PC-9 (cell line): Measurements from ENCODE around the gene ZBTB4. TPM values are rescaled to one million over a fixed set of nuclear protein-coding genes. Genes with fewer than 3 reads are reported as not detected.
A peak's percentile ranks its signal among the peaks of the same experiment; 100 is the strongest.

Source experiments
- BruUV-seq: library from RNA; stranded (reverse); fragments of 400-500 nt; replicated peaks from 2 replicates; lab custom pipeline; 2021; lab: Mats Ljungman, UMichigan
- CTCF ChIA-PET: fragments of 300-600 bp; sonication (Branson Sonifier 250); formaldehyde crosslinking; loops from one replicate; lab custom pipeline; 2022; ENCODE audit warnings: antibody characterized with exemption; lab: Charles Lee
- POLR2A ChIA-PET: fragments of 300-600 bp; sonication (Branson Sonifier 250); formaldehyde crosslinking; loops from one replicate; lab custom pipeline; 2022; ENCODE audit warnings: antibody characterized with exemption; ENCODE audit not compliant: unreplicated experiment; lab: Charles Lee
- DNase-seq, 2 experiments: peaks; one replicate each; pipeline versions ENCODE4 v3.0.0 to v3.0.0-alpha.2; 2015 to 2022; ENCODE audit warnings: mixed read lengths in 1 of 2
- H2AFZ ChIP-seq: fragments of 200-600 bp; sonication (generic); 2 replicates; pipeline ENCODE4 v1.8.1; 2017; ENCODE audit warnings: antibody characterized with exemption
- H3F3A ChIP-seq: fragments of 200-600 bp; sonication (generic); 2 replicates; pipeline ENCODE4 v1.8.1; 2017; ENCODE audit warnings: antibody characterized with exemption, mild to moderate bottlenecking, low read depth; ENCODE audit not compliant: insufficient read depth
- H3K27ac ChIP-seq: fragments of 200-600 bp; sonication (generic); 2 replicates; pipeline ENCODE4 v1.6.1; 2016; ENCODE audit warnings: mixed run types
- H3K27me3 ChIP-seq: fragments of 200-600 bp; sonication (generic); 2 replicates; pipeline ENCODE4 v1.6.1; 2016; ENCODE audit warnings: low read depth, mixed run types; ENCODE audit not compliant: insufficient read depth
- H3K36me3 ChIP-seq: fragments of 200-600 bp; sonication (generic); 2 replicates; pipeline ENCODE4 v1.6.1; 2016; ENCODE audit warnings: low read depth, mixed run types
- H3K4me1 ChIP-seq: fragments of 200-600 bp; sonication (generic); replicated peaks from 2 replicates; pipeline ENCODE4 v1.6.1; 2016; ENCODE audit warnings: mixed run types; ENCODE audit not compliant: insufficient read depth
- H3K4me2 ChIP-seq: fragments of 200-600 bp; sonication (generic); 2 replicates; pipeline ENCODE4 v1.6.1; 2017; ENCODE audit warnings: mixed run types
- H3K4me3 ChIP-seq: fragments of 200-600 bp; sonication (generic); 2 replicates; pipeline ENCODE4 v1.6.1; 2016; ENCODE audit warnings: mixed run types
- H3K79me2 ChIP-seq: fragments of 200-600 bp; sonication (generic); 2 replicates; pipeline ENCODE4 v1.6.1; 2017; ENCODE audit warnings: low read depth, mixed run types
- H3K9me2 ChIP-seq: fragments of 200-600 bp; sonication (generic); 2 replicates; pipeline ENCODE4 v1.8.1; 2017; ENCODE audit warnings: mild to moderate bottlenecking; ENCODE audit not compliant: insufficient read depth
- H3K9me3 ChIP-seq: fragments of 200-600 bp; sonication (generic); 2 replicates; pipeline ENCODE4 v1.8.1; 2016; ENCODE audit warnings: low read depth; ENCODE audit not compliant: insufficient read depth
- H4K20me1 ChIP-seq: fragments of 200-600 bp; sonication (generic); 2 replicates; pipeline ENCODE4 v1.8.1; 2017; ENCODE audit not compliant: insufficient read depth
- CTCF ChIP-seq: fragments of 200-600 bp; sonication (generic); conservative IDR thresholded peaks from 2 replicates; pipeline ENCODE4 v1.6.1; 2017; ENCODE audit warnings: mixed run types, antibody characterized with exemption, mild to moderate bottlenecking, moderate library complexity
- EZH2 ChIP-seq: fragments of 200-600 bp; sonication (generic); IDR thresholded peaks from 2 replicates; pipeline ENCODE4 v1.8.0; 2017; ENCODE audit warnings: antibody characterized with exemption, low read depth
- intact Hi-C: fragments of 100-400 bp; cut with micrococcal nuclease; formaldehyde crosslinking; loops from one replicate; pipeline ENCODE4 v1.10.0; 2022; ENCODE audit not compliant: unreplicated experiment
- total RNA-seq: library from RNA; stranded (reverse); gene quantifications from 2 replicates; pipeline ENCODE4 v1.2.3, GENCODE V29; 2021

ZBTB4 gene
- total RNA-seq, 1 experiment from 2014 or later = 54.0 TPM

- no peaks in the 10 kb centered on the region for H4K20me1 ChIP-seq
- ChIA-PET POLR2A (no interaction called here), CTCF (interaction anchor here (0.6 kb wide), 2 partner anchors 92 to 219 kb away, joined by 3 read pairs; no protein-coding TSS in a partner anchor)
- peaks cover 7% of the 10 kb centered on the region; the same call in 1 of the 2 replicates for H3F3A ChIP-seq
- no peak overlapping the region for H3K4me2 ChIP-seq
- no peaks in the 10 kb centered on the region for H3K9me3 ChIP-seq
- no peaks in the 10 kb centered on the region for H3K36me3 ChIP-seq
- H3K9me2 ChIP-seq = no peaks in the 10 kb centered on the region
- intact Hi-C loops = no loop called here
- no peak overlapping the region for H3K27ac ChIP-seq
- H3K27me3 ChIP-seq = no peaks in the 10 kb centered on the region
- no peak for TF ChIP-seq EZH2
- no peak overlapping the region for H3K4me3 ChIP-seq
- no peaks in the 10 kb centered on the region for H3K79me2 ChIP-seq
- no peaks in the 10 kb centered on the region for H3K4me1 ChIP-seq
- no peak overlapping the region for H2AFZ ChIP-seq
- TSS peak; percentile 3 for BruUV-seq
- DNase-seq = no peak
These were observed 18.4 kb downstream of the ZBTB4 start for GRCh38 chr17:7460850-7461660.

GRCh38 chr17:7459961-7460545 lies 19.4 kb downstream of the ZBTB4 start:
- Histone ChIP-seq H3K9me3 (no peaks in the 10 kb centered on the region), H3K36me3 (no peaks in the 10 kb centered on the region), H3K4me2 (no peak overlapping the region), H3K4me3 (no peak overlapping the region), H2AFZ (no peak overlapping the region), H3K9me2 (no peaks in the 10 kb centered on the region), H3K79me2 (no peaks in the 10 kb centered on the region), H3K27ac (no peak overlapping the region), H3K4me1 (no peaks in the 10 kb centered on the region), H4K20me1 (no peaks in the 10 kb centered on the region), H3F3A (peaks cover 7% of the 10 kb centered on the region; the same call in 1 of the 2 replicates), H3K27me3 (no peaks in the 10 kb centered on the region)
- no peak for TF ChIP-seq CTCF
- TF ChIP-seq EZH2 = no peak
- DNase-seq = no peak
- ChIA-PET POLR2A (no interaction called here), CTCF (no interaction called here)
- intact Hi-C loops = no loop called here
- BruUV-seq = no TSS peak

- no peak overlapping the region for H3K4me3 ChIP-seq
- H3K9me2 ChIP-seq = no peaks in the 10 kb centered on the region
- ChIA-PET CTCF (no interaction called here), POLR2A (no interaction called here)
- H3K4me1 ChIP-seq = peaks cover 17% of the 10 kb centered on the region
- H3F3A ChIP-seq = peaks cover 13% of the 10 kb centered on the region; the same call in 1 of the 2 replicates
- no peaks in the 10 kb centered on the region for H3K9me3 ChIP-seq
- no peaks in the 10 kb centered on the region for H4K20me1 ChIP-seq
- no peak overlapping the region for H3K27ac ChIP-seq
- no peaks in the 10 kb centered on the region for H3K27me3 ChIP-seq
- DNase-seq = no peak
- no peak overlapping the region for H3K4me2 ChIP-seq
- H2AFZ ChIP-seq = no peak overlapping the region
- no TSS peak for BruUV-seq
- intact Hi-C loops = no loop called here
- no peaks in the 10 kb centered on the region for H3K36me3 ChIP-seq
- H3K79me2 ChIP-seq = no peaks in the 10 kb centered on the region
- TF ChIP-seq EZH2 = no peak
- TF ChIP-seq CTCF = no peak
These were observed 31.0 kb downstream of the ZBTB4 start for GRCh38 chr17:7448461-7448860.
